GM23338 (cell line): ENCODE results near the gene HGD. TPM values are rescaled to one million over a fixed set of nuclear protein-coding genes. Genes with fewer than 3 reads are reported as not detected.

ENCODE experiments used
- ATAC-seq: fragments of 200-7000 bp; cut with Tn5 transposase; 3 replicates; pipeline ENCODE4 v1.9.1; 2020
- DNase-seq: peaks from one replicate; pipeline ENCODE4 v3.0.0-alpha.2; 2015; ENCODE audit warnings: low spot score
- H2AFZ ChIP-seq: fragments of 200-600 bp; sonication (generic); 2 replicates; pipeline ENCODE4 v1.8.0; 2016; ENCODE audit warnings: antibody characterized with exemption, mild to moderate bottlenecking, moderate library complexity
- H3F3A ChIP-seq: fragments of 200-600 bp; sonication (generic); replicated peaks from 2 replicates; pipeline ENCODE4 v1.8.0; 2017; ENCODE audit warnings: antibody characterized with exemption, mixed run types, low read depth
- H3K27ac ChIP-seq: fragments of 200-600 bp; sonication (generic); 2 replicates; pipeline ENCODE4 v1.6.1; 2016; ENCODE audit warnings: low read depth
- H3K27me3 ChIP-seq: fragments of 200-600 bp; sonication (generic); 2 replicates; pipeline ENCODE4 v1.8.0; 2016; ENCODE audit warnings: mild to moderate bottlenecking, mixed run types, moderate library complexity; ENCODE audit not compliant: insufficient read depth
- H3K36me3 ChIP-seq: fragments of 200-600 bp; sonication (generic); 2 replicates; pipeline ENCODE4 v1.8.0; 2016; ENCODE audit warnings: mild to moderate bottlenecking; ENCODE audit not compliant: insufficient read depth
- H3K4me1 ChIP-seq: fragments of 200-600 bp; sonication (generic); 2 replicates; pipeline ENCODE4 v1.8.0; 2016; ENCODE audit warnings: mild to moderate bottlenecking, moderate library complexity; ENCODE audit not compliant: insufficient read depth
- H3K4me2 ChIP-seq: fragments of 200-600 bp; sonication (generic); 2 replicates; pipeline ENCODE4 v1.7.1; 2017; ENCODE audit warnings: mixed run types
- H3K4me3 ChIP-seq: fragments of 200-600 bp; sonication (generic); 2 replicates; pipeline ENCODE4 v1.6.1; 2016; ENCODE audit warnings: mixed run types
- H3K79me2 ChIP-seq: fragments of 200-600 bp; sonication (generic); replicated peaks from 2 replicates; pipeline ENCODE4 v1.8.0; 2017; ENCODE audit warnings: mild to moderate bottlenecking; ENCODE audit not compliant: insufficient read depth
- H3K9me2 ChIP-seq: fragments of 200-600 bp; sonication (generic); 2 replicates; pipeline ENCODE4 v1.8.0; 2017; ENCODE audit not compliant: insufficient read depth
- H4K20me1 ChIP-seq: fragments of 200-600 bp; sonication (generic); replicated peaks from 2 replicates; pipeline ENCODE4 v1.8.0; 2017; ENCODE audit warnings: mild to moderate bottlenecking; ENCODE audit not compliant: insufficient read depth
- H3K27ac Mint-ChIP-seq: 2 replicates; pipeline ENCODE4 v1.8.0; 2020; ENCODE audit warnings: inconsistent platforms, mild to moderate bottlenecking, moderate library complexity, mixed read lengths
- H3K27me3 Mint-ChIP-seq: 3 replicates; pipeline ENCODE4 v1.8.0; 2022; ENCODE audit warnings: low read depth, mild to moderate bottlenecking, moderate library complexity, mixed read lengths, inconsistent platforms; ENCODE audit not compliant: insufficient read depth, poor library complexity
- H3K36me3 Mint-ChIP-seq: 3 replicates; pipeline ENCODE4 v1.8.0; 2021; ENCODE audit warnings: low read depth, mild to moderate bottlenecking, inconsistent platforms, moderate library complexity, mixed read lengths
- H3K4me1 Mint-ChIP-seq: 3 replicates; pipeline ENCODE4 v1.8.0; 2020; ENCODE audit warnings: mild to moderate bottlenecking, inconsistent platforms, mixed read lengths
- H3K4me3 Mint-ChIP-seq: 3 replicates; pipeline ENCODE4 v1.8.0; 2021; ENCODE audit warnings: moderate library complexity, mild to moderate bottlenecking, inconsistent platforms, mixed read lengths
- H3K9me3 Mint-ChIP-seq: 3 replicates; pipeline ENCODE4 v1.8.0; 2020; ENCODE audit warnings: moderate library complexity, mild to moderate bottlenecking, inconsistent platforms, mixed read lengths
- CREB1 ChIP-seq: fragments of 250-450 bp; sonication (Bioruptor Pico); IDR thresholded peaks from 2 replicates; pipeline ENCODE4 v1.5.0; 2020; ENCODE audit warnings: low read depth, mild to moderate bottlenecking, moderate library complexity
- CTCF ChIP-seq, 2 experiments: fragments of 200-600 bp in 1 of 2; sonication (generic) in 1 of 2; conservative IDR thresholded peaks; 2 replicates each; pipeline versions ENCODE4 v1.5.1 to v1.6.1; 2016 to 2017; ENCODE audit warnings: antibody characterized with exemption in 2 of 2, low read depth in 2 of 2, mild to moderate bottlenecking in 2 of 2, moderate library complexity in 1 of 2
- EZH2phosphoT487 ChIP-seq: fragments of 200-600 bp; sonication (generic); IDR thresholded peaks from one replicate; pipeline ENCODE4 v1.8.1; 2018; ENCODE audit warnings: antibody characterized with exemption; ENCODE audit not compliant: unreplicated experiment
- NANOG ChIP-seq: IDR thresholded peaks from 2 replicates; pipeline ENCODE4 v1.6.1; 2016; ENCODE audit warnings: antibody characterized with exemption, borderline replicate concordance
- ZNF114 ChIP-seq: fragments of 250-450 bp; sonication (Bioruptor Pico); IDR thresholded peaks from 2 replicates; pipeline ENCODE4 v1.5.0; 2020; ENCODE audit warnings: mild to moderate bottlenecking, moderate library complexity
- ZNF331 ChIP-seq: fragments of 250-450 bp; sonication (Bioruptor Pico); IDR thresholded peaks from 2 replicates; pipeline ENCODE4 v1.5.0; 2020; ENCODE audit warnings: low read depth, mild to moderate bottlenecking, moderate library complexity
- polyA plus RNA-seq: library from polyadenylated mRNA; unstranded; fragments of >200 nt; fragmentation: Nextera tagmentation; extraction: Ambion mirVana; gene quantifications from 2 replicates; pipeline ENCODE4 v1.2.1, GENCODE V29; 2016
- total RNA-seq: library from RNA; depleted of rRNA; stranded (reverse); fragments of >200 nt; shearing (Covaris generic); gene quantifications from 2 replicates; pipeline ENCODE4 v1.2.3, GENCODE V29; 2014
- TF ChIP-seq, protein P1 (sequence below): IDR thresholded peaks from 2 replicates; pipeline ENCODE4 v1.6.1; 2016; ENCODE audit warnings: antibody characterized with exemption
- TF ChIP-seq, protein P2 (sequence below): IDR thresholded peaks from one replicate; pipeline ENCODE4 v1.6.1; 2018; ENCODE audit warnings: antibody characterized with exemption; ENCODE audit not compliant: unreplicated experiment

The HGD gene
- total and polyA plus RNA-seq, 2 experiments from 2014 or later = not detected

DNA sequence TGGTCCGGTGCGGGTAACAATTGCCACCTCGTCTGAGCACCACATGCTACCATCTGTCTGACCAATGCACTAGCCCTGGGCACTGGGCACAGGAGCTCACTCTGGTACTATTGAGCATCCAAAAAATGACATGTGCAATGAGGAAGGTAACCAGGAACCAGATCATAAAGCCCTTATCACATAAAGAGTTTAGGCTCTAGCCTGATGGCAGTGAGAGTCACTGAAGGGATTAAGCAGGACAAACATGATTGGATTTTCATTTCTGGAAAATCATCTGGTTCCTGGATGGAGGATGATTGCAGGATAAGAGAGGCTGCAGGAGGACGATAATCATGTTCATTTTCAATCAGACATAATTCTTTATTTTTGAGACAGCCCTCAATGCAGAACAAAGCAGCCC is 73.5 kb downstream of the HGD start:
- DNase-seq = no peak
- Histone ChIP-seq H3K4me3 (no peak overlapping the region), H2AFZ (no peak overlapping the region), H3K4me2 (no peak overlapping the region), H3K27me3 (no peaks in the 10 kb centered on the region), H3K79me2 (no peaks in the 10 kb centered on the region), H3F3A (no peaks in the 10 kb centered on the region), H3K27ac (no peak overlapping the region), H4K20me1 (no peaks in the 10 kb centered on the region), H3K9me2 (no peaks in the 10 kb centered on the region), H3K4me1 (no peaks in the 10 kb centered on the region), H3K36me3 (no peaks in the 10 kb centered on the region)
- Mint-ChIP-seq H3K9me3 (no peaks in the 10 kb centered on the region), H3K27ac (no peak overlapping the region), H3K36me3 (peaks cover 2% of the 10 kb centered on the region; the same call in 1 of the 3 replicates), H3K4me3 (no peak overlapping the region), H3K4me1 (peaks cover 6% of the 10 kb centered on the region), H3K27me3 (no peaks in the 10 kb centered on the region)
- ATAC-seq = no peak
- TF ChIP-seq EZH2phosphoT487 = no peak
- TF ChIP-seq, protein P1, sequence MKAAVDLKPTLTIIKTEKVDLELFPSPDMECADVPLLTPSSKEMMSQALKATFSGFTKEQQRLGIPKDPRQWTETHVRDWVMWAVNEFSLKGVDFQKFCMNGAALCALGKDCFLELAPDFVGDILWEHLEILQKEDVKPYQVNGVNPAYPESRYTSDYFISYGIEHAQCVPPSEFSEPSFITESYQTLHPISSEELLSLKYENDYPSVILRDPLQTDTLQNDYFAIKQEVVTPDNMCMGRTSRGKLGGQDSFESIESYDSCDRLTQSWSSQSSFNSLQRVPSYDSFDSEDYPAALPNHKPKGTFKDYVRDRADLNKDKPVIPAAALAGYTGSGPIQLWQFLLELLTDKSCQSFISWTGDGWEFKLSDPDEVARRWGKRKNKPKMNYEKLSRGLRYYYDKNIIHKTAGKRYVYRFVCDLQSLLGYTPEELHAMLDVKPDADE = no peak
- TF ChIP-seq, protein P2, sequence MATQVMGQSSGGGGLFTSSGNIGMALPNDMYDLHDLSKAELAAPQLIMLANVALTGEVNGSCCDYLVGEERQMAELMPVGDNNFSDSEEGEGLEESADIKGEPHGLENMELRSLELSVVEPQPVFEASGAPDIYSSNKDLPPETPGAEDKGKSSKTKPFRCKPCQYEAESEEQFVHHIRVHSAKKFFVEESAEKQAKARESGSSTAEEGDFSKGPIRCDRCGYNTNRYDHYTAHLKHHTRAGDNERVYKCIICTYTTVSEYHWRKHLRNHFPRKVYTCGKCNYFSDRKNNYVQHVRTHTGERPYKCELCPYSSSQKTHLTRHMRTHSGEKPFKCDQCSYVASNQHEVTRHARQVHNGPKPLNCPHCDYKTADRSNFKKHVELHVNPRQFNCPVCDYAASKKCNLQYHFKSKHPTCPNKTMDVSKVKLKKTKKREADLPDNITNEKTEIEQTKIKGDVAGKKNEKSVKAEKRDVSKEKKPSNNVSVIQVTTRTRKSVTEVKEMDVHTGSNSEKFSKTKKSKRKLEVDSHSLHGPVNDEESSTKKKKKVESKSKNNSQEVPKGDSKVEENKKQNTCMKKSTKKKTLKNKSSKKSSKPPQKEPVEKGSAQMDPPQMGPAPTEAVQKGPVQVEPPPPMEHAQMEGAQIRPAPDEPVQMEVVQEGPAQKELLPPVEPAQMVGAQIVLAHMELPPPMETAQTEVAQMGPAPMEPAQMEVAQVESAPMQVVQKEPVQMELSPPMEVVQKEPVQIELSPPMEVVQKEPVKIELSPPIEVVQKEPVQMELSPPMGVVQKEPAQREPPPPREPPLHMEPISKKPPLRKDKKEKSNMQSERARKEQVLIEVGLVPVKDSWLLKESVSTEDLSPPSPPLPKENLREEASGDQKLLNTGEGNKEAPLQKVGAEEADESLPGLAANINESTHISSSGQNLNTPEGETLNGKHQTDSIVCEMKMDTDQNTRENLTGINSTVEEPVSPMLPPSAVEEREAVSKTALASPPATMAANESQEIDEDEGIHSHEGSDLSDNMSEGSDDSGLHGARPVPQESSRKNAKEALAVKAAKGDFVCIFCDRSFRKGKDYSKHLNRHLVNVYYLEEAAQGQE = no peak
- no peak for TF ChIP-seq CREB1 (CRISPR knock-in tag)
- no peak for TF ChIP-seq ZNF331
- TF ChIP-seq CTCF (conservative IDR thresholded peaks at IDR 0.05; ENCODE audit: low read depth in 2 of 2) = no peak

DNA sequence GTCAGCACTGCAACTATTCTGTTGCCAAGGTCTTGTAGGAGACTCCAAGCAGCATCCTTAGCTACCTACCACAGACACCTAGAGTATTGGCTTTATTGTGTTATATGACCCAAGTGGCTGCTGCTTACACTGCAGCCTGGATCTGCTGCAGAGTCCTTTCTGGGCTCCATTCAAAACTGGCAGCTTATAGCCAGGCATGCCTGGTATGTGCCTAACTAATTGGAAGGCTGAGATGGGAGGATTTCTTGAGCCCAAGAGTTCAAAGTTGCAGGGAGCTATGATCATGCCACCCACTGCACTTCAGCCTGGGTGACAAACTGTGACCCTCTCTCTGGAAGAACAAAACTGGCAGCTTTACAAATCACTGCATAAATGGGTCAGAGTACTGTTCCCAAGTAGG is 77.3 kb downstream of the HGD start:
- H3K27ac ChIP-seq = no peak overlapping the region
- peak; percentile 47 for DNase-seq
- no peaks in the 10 kb centered on the region for H3K9me2 ChIP-seq
- H3K79me2 ChIP-seq = peaks cover 2% of the 10 kb centered on the region
- Mint-ChIP-seq H3K9me3 (no peaks in the 10 kb centered on the region), H3K27me3 (no peaks in the 10 kb centered on the region), H3K36me3 (peaks cover 23% of the 10 kb centered on the region), H3K4me1 (peaks cover 2% of the 10 kb centered on the region; the same call in 2 of the 3 replicates), H3K27ac (no peak overlapping the region), H3K4me3 (no peak overlapping the region)
- peak; percentile 90 for ATAC-seq
- H2AFZ ChIP-seq = no peak overlapping the region
- no peak overlapping the region for H3K4me3 ChIP-seq
- H3K4me2 ChIP-seq = no peak overlapping the region
- H4K20me1 ChIP-seq = no peaks in the 10 kb centered on the region; the same call in 1 of the 2 replicates
- peaks cover 16% of the 10 kb centered on the region for H3K36me3 ChIP-seq
- peaks cover 5% of the 10 kb centered on the region for H3F3A ChIP-seq
- H3K27me3 ChIP-seq = no peaks in the 10 kb centered on the region
- H3K4me1 ChIP-seq = no peaks in the 10 kb centered on the region
- TF ChIP-seq ZNF114 (CRISPR knock-in tag) (no peak), NANOG (no peak), CTCF (conservative IDR thresholded peaks at IDR 0.05; ENCODE audit: low read depth in 2 of 2) (no peak)
